Activated naive CD8-positive, alpha-beta T cell (primary cell): ENCODE data around the gene CARF.
"Not testable (repeated sequence)": the region's sequence is repeated elsewhere in the genome, so short reads cannot be mapped to it uniquely, and the experiment has no call there.

Source experiments
- H3K27ac Mint-ChIP-seq: one replicate; pipeline ENCODE4 v1.8.0; 2021; ENCODE audit warnings: mixed read lengths
- H3K27me3 Mint-ChIP-seq: one replicate; pipeline ENCODE4 v1.8.0; 2021; ENCODE audit warnings: mixed read lengths
- H3K36me3 Mint-ChIP-seq: one replicate; pipeline ENCODE4 v1.8.0; 2021; ENCODE audit warnings: mixed read lengths
- H3K4me1 Mint-ChIP-seq: one replicate; pipeline ENCODE4 v1.8.0; 2021; ENCODE audit warnings: low read depth, mixed read lengths
- H3K4me3 Mint-ChIP-seq: one replicate; pipeline ENCODE4 v1.8.0; 2021; ENCODE audit warnings: mild to moderate bottlenecking, mixed read lengths
- H3K9me3 Mint-ChIP-seq: one replicate; pipeline ENCODE4 v1.8.0; 2021; ENCODE audit warnings: low read depth, mixed read lengths

CARF gene

DNA sequence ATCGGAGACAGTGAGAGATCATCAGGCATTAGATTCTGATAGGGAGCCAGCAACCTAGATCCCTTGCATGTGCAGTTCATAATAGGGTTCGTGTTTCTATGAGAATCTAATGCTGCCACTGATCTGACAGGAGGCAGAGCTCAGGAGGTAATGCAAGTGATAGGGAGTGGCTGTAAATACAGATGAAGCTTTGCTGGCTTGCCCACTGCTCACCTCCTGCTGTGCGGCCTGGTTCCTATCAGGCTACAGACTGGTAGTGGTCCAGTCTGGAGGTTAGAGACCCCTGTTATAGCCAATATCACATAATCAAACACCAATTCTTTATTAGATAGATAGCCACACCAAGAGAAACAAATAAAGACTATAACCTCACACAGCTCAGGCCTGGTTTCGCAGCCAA lies 51.6 kb downstream of the CARF start:
- Mint-ChIP-seq H3K9me3 (no peaks in the 10 kb centered on the region), H3K27ac (no peak overlapping the region), H3K4me1 (no peaks in the 10 kb centered on the region), H3K27me3 (no peaks in the 10 kb centered on the region), H3K4me3 (no peak overlapping the region), H3K36me3 (peaks cover 4% of the 10 kb centered on the region)

- Mint-ChIP-seq H3K4me3 (no peak overlapping the region), H3K27me3 (no peaks in the 10 kb centered on the region), H3K27ac (no peak overlapping the region), H3K4me1 (no peaks in the 10 kb centered on the region), H3K9me3 (no peaks in the 10 kb centered on the region), H3K36me3 (peaks cover 4% of the 10 kb centered on the region)
These were observed 53.9 kb downstream of the CARF start for GRCh38 chr2:202965810-202966460.

GRCh38 chr2:202969404-202969803 lies 57.3 kb downstream of the CARF start:
- not testable (repeated sequence) for H3K27ac Mint-ChIP-seq

DNA sequence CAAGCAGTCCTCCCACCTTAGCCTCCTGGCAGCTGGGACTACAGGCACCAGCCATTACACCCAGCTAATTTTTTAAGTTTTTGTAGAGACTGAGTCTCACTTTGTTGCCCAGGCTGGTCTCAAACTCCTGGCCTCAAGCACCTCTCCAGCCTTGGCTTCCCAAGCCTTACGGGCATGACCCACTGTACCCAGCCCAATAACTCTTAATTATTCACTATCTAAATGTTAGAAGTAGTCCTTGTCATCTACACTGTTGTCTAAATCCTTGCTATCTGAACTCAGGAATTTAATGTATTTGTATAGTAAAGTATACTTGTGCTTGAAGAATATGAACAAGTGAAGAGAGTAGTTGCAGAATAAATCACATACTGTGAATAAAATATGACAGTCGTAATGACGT lies 64.7 kb downstream of the CARF start:
- H3K27me3 Mint-ChIP-seq: no peaks in the 10 kb centered on the region
- no peaks in the 10 kb centered on the region for H3K9me3 Mint-ChIP-seq
- no peak overlapping the region for H3K27ac Mint-ChIP-seq
- peaks cover 9% of the 10 kb centered on the region for H3K36me3 Mint-ChIP-seq
- H3K4me3 Mint-ChIP-seq: no peak overlapping the region
- no peaks in the 10 kb centered on the region for H3K4me1 Mint-ChIP-seq

More at GRCh38 chr2:202969404-202969803, 57.3 kb downstream of the CARF start:
- H3K9me3 Mint-ChIP-seq, H3K4me3 Mint-ChIP-seq, H3K27me3 Mint-ChIP-seq, H3K4me1 Mint-ChIP-seq, H3K36me3 Mint-ChIP-seq: not testable (repeated sequence)

GRCh38 chr2:202982779-202983491 lies 70.9 kb downstream of the CARF start:
- no peaks in the 10 kb centered on the region for H3K4me1 Mint-ChIP-seq
- H3K9me3 Mint-ChIP-seq: no peaks in the 10 kb centered on the region
- no peaks in the 10 kb centered on the region for H3K27me3 Mint-ChIP-seq
- H3K36me3 Mint-ChIP-seq: peaks cover 15% of the 10 kb centered on the region
- H3K27ac Mint-ChIP-seq: no peak overlapping the region
- no peak overlapping the region for H3K4me3 Mint-ChIP-seq

- H3K4me3 Mint-ChIP-seq: no peak overlapping the region
- no peaks in the 10 kb centered on the region for H3K36me3 Mint-ChIP-seq
- no peak overlapping the region for H3K27ac Mint-ChIP-seq
- no peaks in the 10 kb centered on the region for H3K4me1 Mint-ChIP-seq
- no peaks in the 10 kb centered on the region for H3K27me3 Mint-ChIP-seq
- no peaks in the 10 kb centered on the region for H3K9me3 Mint-ChIP-seq
These were observed 77.7 kb downstream of the CARF start for GRCh38 chr2:202989749-202990148.

- no peaks in the 10 kb centered on the region for H3K4me1 Mint-ChIP-seq
- no peaks in the 10 kb centered on the region for H3K9me3 Mint-ChIP-seq
- H3K36me3 Mint-ChIP-seq: no peaks in the 10 kb centered on the region
- no peak overlapping the region for H3K27ac Mint-ChIP-seq
- no peak overlapping the region for H3K4me3 Mint-ChIP-seq
- H3K27me3 Mint-ChIP-seq: no peaks in the 10 kb centered on the region
These were observed 78.4 kb downstream of the CARF start for GRCh38 chr2:202990501-202990900.

GRCh38 chr2:202997113-202997512 lies 85.0 kb downstream of the CARF start:
- not testable (repeated sequence) for H3K4me3 Mint-ChIP-seq, H3K27me3 Mint-ChIP-seq, H3K36me3 Mint-ChIP-seq, H3K27ac Mint-ChIP-seq, H3K9me3 Mint-ChIP-seq, H3K4me1 Mint-ChIP-seq

DNA sequence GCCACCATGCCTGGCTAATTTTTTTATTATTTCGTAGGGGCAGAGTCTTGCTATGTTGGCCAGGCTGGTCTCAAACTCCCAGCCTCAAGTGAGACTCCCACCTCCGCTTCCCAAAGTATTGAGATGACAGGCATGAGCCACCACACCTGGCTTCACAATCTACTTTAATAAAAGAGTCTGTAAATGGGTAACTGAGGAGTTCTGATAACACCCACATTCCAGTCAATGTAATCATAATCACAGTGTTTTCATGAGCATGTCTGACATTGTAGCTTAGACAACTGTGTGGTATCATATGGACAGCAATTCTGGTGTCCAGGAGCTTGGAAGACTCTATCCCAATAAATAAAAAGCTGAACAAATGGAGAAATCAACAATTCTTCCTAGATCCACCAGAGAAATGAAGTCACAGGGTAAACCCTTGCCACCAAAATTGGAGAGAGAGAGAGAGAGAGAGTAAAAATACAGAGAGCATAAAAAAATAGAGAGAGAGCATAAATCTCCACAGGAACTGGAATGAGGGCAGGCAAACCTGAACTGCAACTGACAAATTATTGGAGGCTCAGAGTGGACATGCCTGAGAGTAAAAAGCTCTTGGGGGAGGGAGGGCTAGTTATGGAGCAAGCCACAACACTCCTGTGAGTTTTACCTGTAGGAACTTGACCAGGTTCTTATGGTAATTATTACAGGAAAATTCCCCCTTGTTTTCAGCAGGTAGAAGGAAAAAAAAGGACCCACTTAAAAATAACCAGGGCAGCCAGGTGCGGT lies 90.2 kb downstream of the CARF start:
- Mint-ChIP-seq H3K27me3 (no peaks in the 10 kb centered on the region), H3K9me3 (no peaks in the 10 kb centered on the region), H3K27ac (no peak overlapping the region), H3K36me3 (no peaks in the 10 kb centered on the region), H3K4me3 (no peak overlapping the region), H3K4me1 (no peaks in the 10 kb centered on the region)

GRCh38 chr2:203003716-203004115 lies 91.6 kb downstream of the CARF start:
- Mint-ChIP-seq H3K9me3 (no peaks in the 10 kb centered on the region), H3K36me3 (no peaks in the 10 kb centered on the region), H3K4me3 (no peak overlapping the region), H3K27ac (no peak overlapping the region), H3K4me1 (no peaks in the 10 kb centered on the region), H3K27me3 (peaks cover 3% of the 10 kb centered on the region)

GRCh38 chr2:203014456-203015199 lies 102.6 kb downstream of the CARF start, which contains the start of gene NBEAL1:
Gene NBEAL1, plus strand, starts transcription at chr2:203014875. Its CDS starts 1,510 bp downstream, at chr2:203016385.
- H3K27ac Mint-ChIP-seq: peak within 1 kb of the TSS; percentile 91
- H3K4me1 Mint-ChIP-seq: peaks cover 37% of the 10 kb centered on the region
- no peaks in the 10 kb centered on the region for H3K27me3 Mint-ChIP-seq
- no peaks in the 10 kb centered on the region for H3K9me3 Mint-ChIP-seq
- no peaks in the 10 kb centered on the region for H3K36me3 Mint-ChIP-seq
- peak within 1 kb of the TSS; percentile 91 for H3K4me3 Mint-ChIP-seq

DNA sequence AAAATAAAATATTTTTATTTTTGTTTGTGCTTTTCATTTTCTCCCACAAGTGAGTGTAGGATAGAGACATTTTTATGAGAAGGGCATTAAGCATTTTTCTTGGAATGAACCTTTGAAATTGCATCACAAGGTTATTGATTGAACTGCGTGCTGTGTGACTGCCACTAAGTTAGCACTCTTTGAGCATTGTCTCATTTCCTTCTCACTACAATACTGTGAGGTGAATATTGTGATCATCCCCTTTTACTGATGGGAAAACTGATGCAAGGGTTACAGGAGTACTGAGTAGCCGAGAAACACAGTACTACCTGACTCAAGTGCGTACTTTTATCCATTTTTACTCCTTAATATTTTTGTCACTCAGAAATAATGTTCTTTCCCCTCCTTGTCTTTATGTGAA lies 104.6 kb downstream of the CARF start:
- Mint-ChIP-seq H3K4me1 (peaks cover 37% of the 10 kb centered on the region), H3K4me3 (peak overlapping the region; percentile 48), H3K36me3 (no peaks in the 10 kb centered on the region)

GRCh38 chr2:203018181-203018580 lies 106.1 kb downstream of the CARF start:
- no peaks in the 10 kb centered on the region for H3K9me3 Mint-ChIP-seq
- H3K36me3 Mint-ChIP-seq: no peaks in the 10 kb centered on the region
- H3K27ac Mint-ChIP-seq: peak overlapping the region; percentile 35
- peak overlapping the region; percentile 10 for H3K4me3 Mint-ChIP-seq
- H3K4me1 Mint-ChIP-seq: peaks cover 40% of the 10 kb centered on the region
- no peaks in the 10 kb centered on the region for H3K27me3 Mint-ChIP-seq

More for the DNA sequence above, 104.6 kb downstream of the CARF start:
- no peaks in the 10 kb centered on the region for H3K9me3 Mint-ChIP-seq
- H3K27me3 Mint-ChIP-seq: no peaks in the 10 kb centered on the region
- H3K27ac Mint-ChIP-seq: no peak overlapping the region

- H3K4me3 Mint-ChIP-seq: no peak overlapping the region
These were observed 107.1 kb downstream of the CARF start for GRCh38 chr2:203019142-203019541.

GRCh38 chr2:203021991-203022390 lies 109.9 kb downstream of the CARF start:
- Mint-ChIP-seq H3K36me3 (no peaks in the 10 kb centered on the region), H3K4me1 (peaks cover 24% of the 10 kb centered on the region), H3K9me3 (no peaks in the 10 kb centered on the region), H3K4me3 (no peak overlapping the region), H3K27me3 (no peaks in the 10 kb centered on the region), H3K27ac (no peak overlapping the region)

More at GRCh38 chr2:203019142-203019541, 107.1 kb downstream of the CARF start:
- H3K4me1 Mint-ChIP-seq: peaks cover 35% of the 10 kb centered on the region
- no peak overlapping the region for H3K27ac Mint-ChIP-seq
- no peaks in the 10 kb centered on the region for H3K36me3 Mint-ChIP-seq
- H3K9me3 Mint-ChIP-seq: no peaks in the 10 kb centered on the region
- no peaks in the 10 kb centered on the region for H3K27me3 Mint-ChIP-seq
